Effector memory CD8-positive, alpha-beta T cell (primary cell): ENCODE measurements around the gene HOXA4.

ENCODE experiments used
- ATAC-seq: fragments of 150-1000 bp; cut with Tn5 transposase; replicated peaks from 2 replicates; pipeline ENCODE4 v1.10.0; 2021; ENCODE audit warnings: mild to moderate bottlenecking, moderate library complexity
- DNase-seq, 3 experiments: peaks; one replicate each; pipeline ENCODE4 v3.0.0; 2021
- H3K27ac Mint-ChIP-seq, 2 donors: one replicate each; pipeline ENCODE4 v1.8.0; 2022; ENCODE audit warnings: mild to moderate bottlenecking in 2 of 2, mixed read lengths in 2 of 2, moderate library complexity in 2 of 2
- H3K27me3 Mint-ChIP-seq, 2 donors: one replicate each; pipeline ENCODE4 v1.8.0; 2022; ENCODE audit warnings: mixed read lengths in 2 of 2
- H3K36me3 Mint-ChIP-seq: one replicate; pipeline ENCODE4 v1.8.0; 2022; ENCODE audit warnings: mild to moderate bottlenecking, moderate library complexity, mixed read lengths; ENCODE audit not compliant: insufficient read depth
- H3K4me1 Mint-ChIP-seq, 2 donors: one replicate each; pipeline ENCODE4 v1.8.0; 2022; ENCODE audit warnings: low read depth in 2 of 2, mixed read lengths in 2 of 2
- H3K4me3 Mint-ChIP-seq, 2 donors: one replicate each; pipeline ENCODE4 v1.8.0; 2022; ENCODE audit warnings: mild to moderate bottlenecking in 2 of 2, mixed read lengths in 2 of 2, moderate library complexity in 2 of 2
- H3K9me3 Mint-ChIP-seq, 2 donors: one replicate each; pipeline ENCODE4 v1.8.0; 2022; ENCODE audit warnings: mixed read lengths in 2 of 2

The HOXA4 gene

DNA sequence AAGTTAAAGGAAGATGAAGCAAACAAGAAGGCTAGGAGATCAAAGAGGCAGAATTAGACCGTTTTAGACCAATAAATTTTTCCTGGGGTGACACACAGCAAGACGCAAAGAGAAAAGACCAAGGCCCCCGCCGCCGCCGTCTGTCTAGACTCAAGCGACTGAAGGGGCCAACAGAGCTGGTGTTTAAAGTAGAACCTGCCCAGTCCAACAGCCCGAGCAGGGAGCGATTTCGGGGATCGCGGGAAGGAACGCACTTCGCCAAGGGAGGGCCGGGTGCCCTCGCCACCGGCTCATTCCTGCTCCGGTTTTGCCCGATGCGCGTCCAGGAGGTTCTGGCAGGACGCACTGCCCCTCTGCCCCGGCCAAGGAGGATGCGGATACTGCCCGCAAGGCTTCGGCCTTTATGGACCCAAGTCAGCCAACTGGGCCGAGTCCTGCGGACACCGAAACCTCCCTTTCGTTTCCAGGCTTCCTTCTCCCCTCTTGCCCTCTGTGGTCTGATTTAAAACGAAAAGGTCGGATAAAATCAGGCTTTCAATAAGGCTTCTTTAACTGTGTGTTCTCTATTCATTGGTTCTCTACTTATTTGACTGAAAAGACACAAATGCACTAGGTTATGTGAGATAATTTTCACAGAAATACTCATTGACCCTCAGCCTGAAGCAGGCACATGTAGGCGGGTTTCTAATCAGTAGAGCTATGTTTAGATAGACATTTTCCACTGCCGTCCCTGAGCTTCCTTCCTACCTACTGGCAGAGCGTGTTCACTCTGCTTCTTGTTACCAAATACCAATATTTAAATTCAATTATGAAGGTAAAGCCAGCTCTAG lies 28.1 kb upstream of the HOXA4 start:
- H3K4me3 Mint-ChIP-seq, result peak overlapping the region in 1 of 2 donors; percentile 15

DNA sequence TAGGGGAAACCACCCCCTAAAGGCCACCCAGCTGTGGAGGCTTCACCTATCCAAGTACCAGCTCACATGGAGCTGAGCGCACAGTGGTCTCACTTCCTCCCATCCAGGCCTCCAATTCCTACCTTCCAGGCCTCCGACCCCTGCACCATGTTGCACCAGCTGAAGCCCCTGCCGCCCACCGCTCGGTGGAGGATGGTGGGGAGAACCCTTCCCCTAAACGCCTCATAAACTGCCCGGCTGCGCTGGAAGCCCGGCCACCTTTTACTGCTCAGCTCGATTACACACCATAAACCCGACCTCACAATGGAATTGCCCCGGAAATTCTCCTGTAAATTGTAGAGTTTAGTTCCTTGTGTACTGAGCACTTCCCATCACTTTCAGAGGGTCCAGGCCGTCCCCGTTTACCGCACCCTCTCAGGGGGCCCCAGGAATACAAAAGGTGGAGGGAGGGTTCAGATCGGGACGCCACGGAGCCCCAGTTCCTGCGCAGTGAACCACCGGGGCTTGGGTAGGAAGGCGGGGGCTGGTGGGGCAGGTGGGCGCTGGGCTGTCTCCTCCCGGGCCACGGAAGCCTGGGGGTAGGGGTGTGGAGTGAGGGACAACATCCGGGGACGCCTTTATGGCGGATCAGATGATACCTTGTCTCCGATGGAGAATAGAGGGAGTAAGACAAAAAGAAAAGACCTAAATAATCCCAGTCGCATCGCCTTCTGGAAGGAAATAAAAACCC lies 27.3 kb upstream of the HOXA4 start:
- Mint-ChIP-seq H3K9me3 (no peaks in the 10 kb centered on the region), H3K27me3 (peaks cover 74 to 95% of the 10 kb centered on the region in 2 donors), H3K36me3 (peaks cover 32% of the 10 kb centered on the region), H3K4me3 (peak overlapping the region in 1 of 2 donors; percentile 54), H3K4me1 (peaks cover 28 to 30% of the 10 kb centered on the region in 2 donors), H3K27ac (no peak overlapping the region)
- ATAC-seq (no peak), DNase-seq (no peak)

More for the DNA sequence above, 28.1 kb upstream of the HOXA4 start:
- DNase-seq, result no peak
- H3K4me1 Mint-ChIP-seq, result peaks cover 28 to 30% of the 10 kb centered on the region in 2 donors
- H3K27me3 Mint-ChIP-seq, result peaks cover 71 to 95% of the 10 kb centered on the region in 2 donors
- H3K36me3 Mint-ChIP-seq, result peaks cover 33% of the 10 kb centered on the region
- no peaks in the 10 kb centered on the region for H3K9me3 Mint-ChIP-seq
- no peak overlapping the region for H3K27ac Mint-ChIP-seq
- no peak for ATAC-seq

DNA sequence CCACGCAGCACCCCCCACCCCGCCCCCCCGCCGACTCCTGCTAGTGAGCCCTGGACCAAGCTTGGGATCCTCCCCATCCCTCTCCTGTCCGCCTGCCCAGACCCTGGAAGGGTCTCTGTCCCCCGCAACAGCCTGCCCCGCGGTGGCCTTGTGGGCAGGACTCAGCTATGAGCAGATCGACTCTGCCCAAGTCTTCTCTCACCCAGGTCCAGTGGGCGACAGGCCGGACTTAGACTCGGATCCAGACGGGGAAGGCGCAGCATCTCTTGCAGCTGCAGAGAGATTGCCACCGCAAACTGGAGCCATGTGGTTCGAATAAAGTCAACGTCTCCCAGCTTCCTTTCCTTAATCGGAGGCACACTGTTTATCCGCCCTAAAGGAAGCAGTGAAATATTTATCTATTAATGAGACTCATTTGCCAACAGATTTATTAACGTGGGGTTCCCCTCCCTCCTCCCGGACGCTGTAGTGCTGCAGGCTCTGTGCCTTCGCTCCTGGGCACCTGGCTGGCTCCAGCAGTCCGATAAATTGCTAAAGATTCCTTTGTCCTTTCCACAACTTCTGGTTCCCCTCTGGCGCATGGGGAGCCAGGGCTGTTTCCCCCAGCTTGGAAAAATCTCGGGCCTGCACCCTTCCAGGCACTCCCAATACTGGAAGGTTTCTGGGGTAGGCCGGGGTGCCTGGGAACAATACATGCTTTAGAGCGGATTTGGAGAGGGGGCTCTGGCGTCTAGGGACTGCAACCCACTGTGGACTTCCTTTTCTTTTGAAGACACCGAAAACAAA lies 26.6 kb upstream of the HOXA4 start:
- H3K27ac Mint-ChIP-seq, result peak overlapping the region in 1 of 2 donors; percentile 55
- DNase-seq, result no peak
- peaks cover 32% of the 10 kb centered on the region for H3K36me3 Mint-ChIP-seq
- H3K9me3 Mint-ChIP-seq, result no peaks in the 10 kb centered on the region
- H3K27me3 Mint-ChIP-seq, result peaks cover 79 to 95% of the 10 kb centered on the region in 2 donors
- ATAC-seq, result no peak
- H3K4me3 Mint-ChIP-seq, result peak overlapping the region; percentile 40 to 64
- H3K4me1 Mint-ChIP-seq, result peaks cover 30 to 32% of the 10 kb centered on the region in 2 donors

GRCh38 chr7:27156508-27156898 lies 25.9 kb upstream of the HOXA4 start, which contains the start of gene HOXA7:
HOXA7 (minus strand) TSS chr7:27156675; CDS start chr7:27156545, 130 bp downstream.
- Mint-ChIP-seq H3K4me3 (peak within 1 kb of the TSS; percentile 64 to 80), H3K4me1 (peaks cover 36 to 38% of the 10 kb centered on the region in 2 donors), H3K9me3 (no peaks in the 10 kb centered on the region), H3K27ac (peak within 1 kb of the TSS in 1 of 2 donors; percentile 55), H3K36me3 (peaks cover 37% of the 10 kb centered on the region), H3K27me3 (peaks cover 83 to 96% of the 10 kb centered on the region in 2 donors)
- ATAC-seq (no peak), DNase-seq (no peak)

- H3K27ac Mint-ChIP-seq, result peak overlapping the region in 1 of 2 donors; percentile 20
- peaks cover 37% of the 10 kb centered on the region for H3K36me3 Mint-ChIP-seq
- ATAC-seq (peak; percentile 18), DNase-seq (no peak)
- H3K27me3 Mint-ChIP-seq, result peaks cover 88 to 96% of the 10 kb centered on the region in 2 donors
- peak overlapping the region; percentile 64 to 80 for H3K4me3 Mint-ChIP-seq
- H3K9me3 Mint-ChIP-seq, result no peaks in the 10 kb centered on the region
- H3K4me1 Mint-ChIP-seq, result peaks cover 41% of the 10 kb centered on the region in 2 donors
Observed at GRCh38 chr7:27155816-27156507, 25.4 kb upstream of the HOXA4 start.

GRCh38 chr7:27154901-27155815 lies 24.6 kb upstream of the HOXA4 start:
- ATAC-seq, result no peak

GRCh38 chr7:27154369-27154768 lies 23.8 kb upstream of the HOXA4 start:
- DNase-seq (no peak), ATAC-seq (no peak)
- H3K9me3 Mint-ChIP-seq, result no peaks in the 10 kb centered on the region
- peaks cover 44 to 47% of the 10 kb centered on the region in 2 donors for H3K4me1 Mint-ChIP-seq
- H3K4me3 Mint-ChIP-seq, result peak overlapping the region; percentile 64 to 80
- peak overlapping the region; percentile 15 to 58 for H3K27ac Mint-ChIP-seq
- H3K27me3 Mint-ChIP-seq, result peaks cover 90 to 99% of the 10 kb centered on the region in 2 donors
- H3K36me3 Mint-ChIP-seq, result peaks cover 32% of the 10 kb centered on the region

More at GRCh38 chr7:27154901-27155815, 24.6 kb upstream of the HOXA4 start:
- Mint-ChIP-seq H3K27ac (peak overlapping the region in 1 of 2 donors; percentile 49), H3K4me1 (peaks cover 47 to 49% of the 10 kb centered on the region in 2 donors), H3K9me3 (no peaks in the 10 kb centered on the region), H3K36me3 (peaks cover 36% of the 10 kb centered on the region), H3K27me3 (peaks cover 96 to 100% of the 10 kb centered on the region in 2 donors), H3K4me3 (peak overlapping the region; percentile 64 to 80)
- DNase-seq, result no peak

DNA sequence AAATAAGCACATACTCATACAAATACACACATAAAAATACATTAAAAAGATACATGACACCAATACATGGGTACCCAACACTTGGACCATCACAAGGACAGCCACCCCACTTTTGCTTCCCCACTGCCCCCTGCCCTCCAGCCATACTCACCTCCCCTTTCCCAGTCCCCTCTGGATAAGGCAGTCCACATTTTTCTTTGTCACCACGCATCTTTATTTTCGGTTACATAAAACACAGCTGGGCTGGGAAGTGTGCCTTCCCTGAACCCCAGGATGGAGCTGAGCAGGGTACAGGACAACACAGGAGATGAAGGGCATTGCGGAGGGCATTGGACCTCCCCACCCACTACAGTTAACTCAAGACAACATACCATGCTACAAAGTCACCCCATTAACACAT lies 23.0 kb upstream of the HOXA4 start:
- peaks cover 44 to 47% of the 10 kb centered on the region in 2 donors for H3K4me1 Mint-ChIP-seq
- no peak for ATAC-seq
- H3K27me3 Mint-ChIP-seq, result peaks cover 84 to 99% of the 10 kb centered on the region in 2 donors
- no peaks in the 10 kb centered on the region for H3K9me3 Mint-ChIP-seq
- no peak for DNase-seq
- H3K27ac Mint-ChIP-seq, result no peak overlapping the region
- H3K36me3 Mint-ChIP-seq, result peaks cover 32% of the 10 kb centered on the region
- no peak overlapping the region for H3K4me3 Mint-ChIP-seq

DNA sequence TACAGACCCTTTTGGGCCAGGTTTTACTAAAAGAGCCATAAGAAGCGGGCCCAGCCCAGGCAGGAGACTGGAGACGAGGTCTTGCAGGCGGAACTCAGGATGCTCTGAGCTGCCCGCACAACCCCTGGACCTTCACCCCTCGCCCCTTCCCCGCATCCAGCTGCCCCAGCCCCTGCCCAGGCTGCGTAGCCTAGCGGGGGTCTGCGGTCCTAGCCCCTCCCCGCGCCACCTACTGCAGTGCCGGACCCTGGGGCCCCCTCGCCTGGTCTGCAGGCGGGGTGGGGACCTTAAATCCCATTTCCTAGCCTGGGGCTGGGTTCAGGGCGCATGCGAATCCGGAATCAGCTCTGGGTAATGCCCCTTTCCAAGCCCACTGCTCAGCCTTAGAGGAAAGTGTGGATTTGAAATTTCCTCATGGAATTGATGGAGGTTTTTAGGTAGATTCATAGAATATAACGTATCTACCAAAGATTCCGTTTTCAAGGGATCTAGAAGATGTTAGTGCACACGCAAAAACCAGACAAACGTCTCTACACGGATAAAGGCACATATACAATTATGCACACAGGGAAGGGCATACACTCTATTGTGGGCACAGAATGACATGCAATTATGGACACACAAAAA lies 22.4 kb upstream of the HOXA4 start:
- H3K4me1 Mint-ChIP-seq, result peaks cover 42 to 46% of the 10 kb centered on the region in 2 donors
- ATAC-seq, result no peak
- H3K27me3 Mint-ChIP-seq, result peaks cover 84 to 99% of the 10 kb centered on the region in 2 donors
- DNase-seq, result no peak
- peaks cover 31% of the 10 kb centered on the region for H3K36me3 Mint-ChIP-seq
- H3K27ac Mint-ChIP-seq, result no peak overlapping the region
- no peaks in the 10 kb centered on the region for H3K9me3 Mint-ChIP-seq
- H3K4me3 Mint-ChIP-seq, result no peak overlapping the region

GRCh38 chr7:27151931-27152815 lies 21.6 kb upstream of the HOXA4 start, which contains the start of gene HOXA3:
HOXA3 (minus strand) TSS chr7:27152583; CDS start chr7:27110640, 41,943 bp downstream.
- H3K4me3 Mint-ChIP-seq, result peak within 1 kb of the TSS; percentile 83 to 86
- ATAC-seq (no peak), DNase-seq (no peak)
- H3K9me3 Mint-ChIP-seq, result no peaks in the 10 kb centered on the region
- peaks cover 38 to 43% of the 10 kb centered on the region in 2 donors for H3K4me1 Mint-ChIP-seq
- peaks cover 81 to 99% of the 10 kb centered on the region in 2 donors for H3K27me3 Mint-ChIP-seq
- H3K36me3 Mint-ChIP-seq, result peaks cover 27% of the 10 kb centered on the region
- H3K27ac Mint-ChIP-seq, result peak within 1 kb of the TSS; percentile 44 to 80
